ENCODE results near the gene MAPK8.
A peak's percentile ranks its signal among the peaks of the same experiment; 100 is the strongest.

The MAPK8 gene

DNA sequence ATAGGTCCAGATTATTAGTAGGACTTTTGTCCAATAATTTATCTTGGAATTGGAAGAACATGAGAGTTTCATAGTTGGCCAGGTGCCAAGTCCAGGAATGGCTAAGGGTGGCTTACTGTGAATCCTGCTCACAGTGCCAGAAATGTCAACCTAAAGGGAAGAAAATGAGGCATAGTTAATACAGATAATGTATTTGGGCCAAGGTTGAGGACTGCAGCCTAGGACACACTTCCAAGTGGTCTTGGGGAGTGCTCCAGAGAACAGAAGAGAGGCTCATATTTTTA is 78.2 kb downstream of the MAPK8 start:
- no peak for DNase-seq (ENCODE audit: low spot score)

DNA sequence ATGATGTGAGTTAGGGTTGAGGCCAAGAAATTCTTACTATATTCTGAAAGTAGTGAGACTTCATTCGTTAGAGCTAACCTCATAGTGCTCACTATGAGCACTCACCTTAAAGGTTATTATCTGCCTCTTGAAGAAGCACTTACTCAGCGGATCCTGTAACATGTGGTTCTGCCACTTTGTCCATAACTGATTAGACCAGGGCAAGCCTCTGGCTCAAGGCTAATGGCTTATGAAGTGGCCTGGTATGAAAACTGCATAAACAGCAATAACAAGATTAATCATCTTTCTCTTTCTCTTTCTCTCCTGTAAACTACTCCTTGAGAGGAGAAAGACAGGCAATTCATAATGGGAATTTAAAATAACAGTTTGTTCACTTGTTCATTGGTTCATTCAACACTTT is 82.8 kb downstream of the MAPK8 start:
- no peak for DNase-seq (ENCODE audit: low spot score)

DNA sequence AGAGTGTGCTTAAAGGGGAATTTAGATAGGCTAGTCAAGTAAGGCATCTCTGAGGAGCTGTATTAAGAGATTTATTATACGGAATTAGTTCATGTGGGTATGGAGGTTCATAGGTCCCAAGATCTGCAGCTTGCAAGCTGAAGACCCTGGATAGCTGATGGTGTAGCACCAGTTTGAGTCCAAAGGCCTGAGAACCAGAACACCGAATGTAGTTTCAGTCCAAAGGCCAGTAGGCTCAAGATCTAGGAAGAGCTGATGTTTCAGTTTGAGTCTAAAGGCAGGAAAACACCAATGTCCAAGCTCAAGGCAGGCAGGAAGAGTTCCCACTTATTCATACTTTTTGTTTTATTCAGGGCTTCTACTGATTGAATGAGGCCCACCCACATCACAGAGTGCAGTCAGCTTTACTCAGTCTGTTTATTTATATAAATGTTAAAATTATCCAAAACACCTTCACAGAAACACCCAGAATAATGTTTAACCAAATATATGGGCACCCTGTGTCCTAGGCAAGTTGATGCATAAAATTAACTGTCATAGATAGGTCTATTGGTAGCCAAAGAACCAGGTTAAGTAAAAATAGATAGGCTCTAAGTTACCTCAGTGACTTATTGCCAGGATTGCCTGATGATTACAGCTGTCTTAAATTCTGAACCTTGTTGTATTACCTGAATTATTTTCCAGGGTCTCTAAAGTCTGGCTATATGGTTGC is 83.5 kb downstream of the MAPK8 start:
- DNase-seq (ENCODE audit: low spot score): no peak

DNA sequence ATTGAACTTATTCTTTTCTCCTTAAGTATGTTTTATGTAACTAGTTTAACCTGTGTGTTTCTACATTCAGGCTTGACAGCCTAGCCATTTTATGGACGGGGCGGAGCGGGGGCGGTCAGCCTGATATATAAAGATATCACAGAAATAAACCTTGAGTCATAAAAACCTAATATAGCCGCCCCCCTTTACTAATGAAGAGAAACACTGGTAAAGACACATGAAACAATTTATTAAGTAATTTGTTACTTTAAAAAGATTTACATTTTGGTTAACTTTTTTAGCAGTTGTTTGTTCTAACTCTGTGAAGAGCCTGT is 84.0 kb downstream of the MAPK8 start:
- no peak for DNase-seq (ENCODE audit: low spot score)

DNA sequence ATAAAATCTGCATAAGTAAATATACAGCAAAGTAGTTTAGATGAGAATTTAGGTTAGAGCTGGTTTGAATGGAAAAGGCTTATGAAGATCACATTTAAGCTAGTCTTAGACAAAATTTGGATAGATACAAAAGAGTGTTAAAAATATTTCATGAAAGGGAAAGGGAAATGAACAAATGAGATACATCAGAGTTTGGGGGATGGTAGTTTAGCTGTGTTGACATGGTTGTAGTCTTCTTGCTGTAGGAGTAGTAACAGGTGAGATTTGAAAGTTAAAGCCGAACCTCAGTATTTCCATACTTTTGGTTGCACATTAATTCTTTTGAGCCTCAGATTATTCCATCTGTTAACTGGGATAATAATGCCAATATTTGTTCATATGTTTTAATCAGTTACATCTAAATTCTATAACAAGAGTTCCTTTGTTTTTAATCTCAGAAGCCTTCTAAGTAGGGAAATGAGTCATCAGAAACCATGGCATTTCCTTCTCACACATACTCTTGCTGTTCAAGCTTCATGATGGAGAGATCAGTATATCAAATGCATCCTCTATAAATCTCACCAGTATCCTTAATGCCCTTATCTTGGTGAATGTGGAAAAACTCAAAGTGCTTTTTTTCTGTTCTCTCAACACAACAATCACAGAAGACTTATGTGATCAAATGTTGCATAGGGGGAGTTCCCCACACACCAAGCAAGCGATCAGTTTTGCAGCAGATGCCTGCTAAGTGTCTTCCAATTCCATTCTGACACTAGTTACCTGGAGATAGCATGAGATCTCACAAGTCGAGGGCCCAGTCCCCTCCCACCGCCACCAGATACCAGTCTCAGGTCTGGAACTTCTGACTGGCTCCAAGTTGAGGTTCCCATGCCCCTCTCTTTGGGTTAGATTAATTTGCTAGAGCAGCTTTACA is 84.7 kb downstream of the MAPK8 start:
- DNase-seq (ENCODE audit: low spot score): peak; percentile 63

DNA sequence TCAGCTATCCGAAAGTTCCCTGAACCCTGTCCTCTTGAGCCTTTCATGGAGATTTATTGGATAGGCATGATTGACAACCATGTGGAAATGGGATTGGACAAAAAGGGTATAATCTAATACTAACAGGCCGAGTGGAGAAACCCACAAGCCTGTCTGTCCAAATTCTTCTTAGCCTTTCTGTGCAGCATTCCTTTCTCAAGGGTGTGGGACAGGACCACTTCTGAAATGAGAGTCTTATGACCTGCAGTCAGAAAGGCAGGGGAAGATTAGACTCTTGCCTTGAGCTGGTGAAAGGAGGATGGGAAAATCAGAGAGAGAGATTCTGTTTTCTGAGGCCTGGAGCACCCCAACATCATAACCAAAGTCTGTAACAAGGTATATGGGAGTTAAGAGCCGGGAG is 85.5 kb downstream of the MAPK8 start:
- no peak for DNase-seq (ENCODE audit: low spot score)

DNA sequence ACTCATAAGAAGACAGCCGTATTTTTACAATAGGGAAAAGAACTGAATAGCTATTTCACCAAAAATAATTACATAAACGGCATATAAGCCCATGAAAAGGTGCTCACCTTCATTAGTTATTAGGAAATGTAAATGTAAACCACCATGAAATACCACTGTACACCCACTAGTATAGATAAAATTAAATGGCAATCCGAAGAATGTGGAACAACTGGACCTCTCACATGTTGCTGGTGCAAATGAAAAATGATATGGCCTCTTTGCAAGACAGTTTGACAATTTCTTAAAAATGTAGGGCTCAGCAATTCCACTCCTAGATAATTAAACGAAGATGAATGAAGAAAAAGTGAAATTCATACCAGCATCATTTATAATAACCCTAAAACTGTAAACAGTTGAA is 91.8 kb downstream of the MAPK8 start:
- DNase-seq (ENCODE audit: low spot score): no peak

DNA sequence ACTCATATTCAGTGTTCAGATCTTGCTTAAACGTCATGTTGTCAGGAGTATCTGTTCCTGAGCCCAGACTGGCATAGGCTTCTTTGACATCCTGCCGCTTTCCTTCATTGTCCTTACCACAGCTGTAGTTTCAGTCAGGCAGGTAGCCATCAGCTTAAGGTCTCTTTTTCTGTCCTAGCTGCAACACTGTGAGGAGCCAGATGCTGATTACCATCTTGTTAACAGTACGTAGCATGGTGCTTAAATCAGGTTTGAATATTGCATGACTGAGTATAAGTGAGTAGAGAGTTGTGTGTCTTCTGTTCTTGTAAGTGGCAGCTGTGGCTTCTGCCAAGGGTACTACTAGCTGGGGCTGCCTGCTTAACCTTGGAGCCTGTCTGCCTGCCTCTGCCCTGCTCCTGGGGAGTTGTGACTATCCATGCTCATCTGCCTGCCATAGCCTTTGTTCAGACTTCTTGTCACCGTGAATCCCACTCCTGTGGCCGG is 92.6 kb downstream of the MAPK8 start:
- DNase-seq (ENCODE audit: low spot score): no peak

DNA sequence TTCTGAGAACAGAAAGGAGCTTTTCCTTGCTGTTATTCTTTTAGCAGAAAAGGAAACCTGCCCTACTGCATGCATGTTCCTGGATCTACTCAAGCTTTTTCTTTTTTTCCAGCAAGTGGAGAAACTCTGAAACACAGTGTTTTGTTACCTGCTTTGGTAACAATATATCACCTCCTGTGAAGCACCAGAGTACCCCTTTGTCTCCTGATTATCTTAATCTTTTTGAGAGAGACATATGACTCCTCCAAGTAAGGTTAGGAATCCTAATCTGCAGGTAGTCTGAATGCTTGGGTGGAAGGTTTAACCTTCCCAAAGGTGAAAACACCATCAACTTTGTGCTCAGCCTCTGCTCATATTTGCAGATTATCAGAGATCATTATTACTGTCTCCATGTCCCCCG is 93.1 kb downstream of the MAPK8 start:
- no peak for DNase-seq (ENCODE audit: low spot score)

DNA sequence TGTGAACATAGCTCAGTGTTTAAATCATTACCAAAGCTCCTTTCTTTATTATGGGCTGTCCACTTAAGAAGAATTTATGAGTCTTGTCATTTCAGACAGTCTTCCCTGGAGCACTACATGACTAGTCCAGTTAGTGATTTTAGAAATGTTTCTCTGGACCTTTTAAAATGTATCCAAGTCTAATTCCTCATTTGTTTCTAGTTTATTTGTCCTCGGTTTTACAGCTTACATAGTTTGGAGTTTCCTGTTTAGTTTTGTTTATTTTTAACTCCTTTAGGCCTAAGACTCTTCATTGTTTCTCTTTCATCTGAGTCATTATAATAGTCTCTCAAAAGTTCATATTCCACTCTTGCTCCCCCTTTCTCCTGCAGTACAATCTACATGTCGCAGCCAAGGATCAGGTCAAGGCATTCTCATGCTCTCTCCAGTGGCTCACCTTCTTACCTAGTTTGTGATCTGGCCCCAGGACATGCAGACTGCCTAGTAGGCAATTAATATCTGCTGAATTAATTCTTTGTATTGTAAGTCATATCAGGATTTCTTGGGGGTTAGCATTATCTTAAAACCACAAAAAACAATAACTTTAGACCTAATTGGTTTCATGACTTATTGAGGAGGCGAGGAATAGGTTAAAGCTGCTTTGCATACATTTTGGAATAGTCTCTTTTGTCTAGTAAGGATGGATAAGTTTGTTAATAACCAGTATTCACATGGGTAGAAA is 93.8 kb downstream of the MAPK8 start:
- DNase-seq (ENCODE audit: low spot score): no peak

DNA sequence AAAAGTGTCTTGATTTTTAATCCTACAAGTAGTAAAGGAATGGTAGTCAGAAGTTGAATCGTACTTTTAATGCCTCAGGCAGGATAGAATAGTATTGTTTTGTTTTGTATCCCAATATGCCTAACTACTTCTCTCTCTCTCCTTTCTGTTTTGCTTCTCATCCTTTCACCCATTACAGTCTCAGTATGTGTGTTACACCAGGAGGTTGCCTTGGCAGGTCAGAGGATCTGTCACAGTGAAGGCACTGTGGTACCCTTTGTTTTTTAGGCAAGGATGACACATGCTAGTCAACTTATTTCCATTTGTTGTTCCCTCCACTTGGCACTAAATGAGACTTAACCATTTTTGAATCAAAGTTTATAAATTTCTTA is 94.4 kb downstream of the MAPK8 start:
- no peak for DNase-seq (ENCODE audit: low spot score)

DNA sequence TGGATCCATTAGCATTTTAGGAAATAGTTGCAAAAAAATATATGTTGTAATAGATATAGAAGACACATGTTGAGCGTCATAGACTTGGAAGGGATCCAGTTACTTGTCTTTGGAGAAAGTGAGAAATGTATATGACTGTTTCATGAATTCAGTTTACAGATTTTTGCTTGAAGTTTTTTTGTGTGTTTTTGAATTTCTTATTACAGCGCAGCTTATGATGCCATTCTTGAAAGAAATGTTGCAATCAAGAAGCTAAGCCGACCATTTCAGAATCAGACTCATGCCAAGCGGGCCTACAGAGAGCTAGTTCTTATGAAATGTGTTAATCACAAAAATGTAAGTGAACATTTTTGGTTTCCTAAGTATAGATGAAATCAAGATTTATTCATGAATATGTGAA is 98.2 kb downstream of the MAPK8 start:
- no peak for DNase-seq (ENCODE audit: low spot score)

DNA sequence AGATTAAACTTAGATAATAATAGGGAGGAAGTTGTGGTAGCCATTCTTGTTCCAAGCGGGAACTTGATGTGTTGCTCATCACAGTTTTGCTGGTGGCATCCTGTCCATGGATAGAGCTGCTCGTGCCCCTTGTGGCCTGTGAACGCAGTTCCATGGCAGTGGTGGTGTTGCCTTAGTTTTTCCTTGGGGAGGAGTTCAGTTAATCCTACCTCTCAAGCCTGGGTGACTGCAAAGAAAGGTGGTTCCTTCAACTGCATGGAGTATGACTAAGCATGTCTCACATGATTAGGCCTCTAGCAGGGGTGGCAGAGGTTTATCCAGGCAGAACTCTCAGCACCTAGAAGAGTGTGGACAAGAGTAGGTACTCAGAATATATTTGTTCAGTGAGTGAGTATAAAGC is 99.7 kb downstream of the MAPK8 start:
- no peak for DNase-seq (ENCODE audit: low spot score)

DNA sequence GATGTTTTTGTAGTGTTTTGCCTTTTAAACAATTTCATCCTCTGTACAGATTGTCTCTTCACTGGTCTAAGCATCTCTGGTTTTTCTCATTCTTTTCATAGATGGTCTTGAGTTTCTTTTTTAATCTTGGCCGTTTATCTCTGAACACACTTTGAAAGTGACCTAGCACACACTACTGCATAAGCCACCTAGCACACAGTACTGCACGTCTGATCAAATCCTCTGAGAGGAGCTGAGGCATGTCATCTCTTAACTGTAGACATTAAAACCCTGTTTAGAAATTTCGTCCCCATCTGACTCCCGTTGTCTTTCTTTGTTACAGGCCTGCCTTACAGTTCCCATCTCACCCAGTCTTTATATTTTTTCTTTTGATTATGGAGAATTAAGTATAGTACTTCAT is 100.2 kb downstream of the MAPK8 start:
- DNase-seq (ENCODE audit: low spot score): no peak

DNA sequence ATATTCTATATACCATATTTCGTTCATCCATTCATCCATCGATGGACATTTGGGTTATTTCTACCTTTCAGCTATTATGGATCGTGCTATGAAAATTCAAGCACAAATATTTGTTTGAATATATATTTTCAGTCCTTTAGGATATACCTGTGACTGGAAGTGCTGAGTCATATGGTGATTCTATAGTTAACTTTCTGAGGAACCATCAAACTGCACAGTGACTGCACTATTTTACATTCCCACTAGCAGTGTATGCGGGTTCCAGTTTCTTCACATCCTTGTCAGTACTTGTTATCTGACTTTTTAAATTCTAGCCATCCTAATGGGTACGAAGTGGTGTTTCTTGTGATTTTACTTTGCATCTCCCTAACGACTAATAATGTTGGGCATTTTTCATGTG is 104.0 kb downstream of the MAPK8 start:
- DNase-seq (ENCODE audit: low spot score): no peak

DNA sequence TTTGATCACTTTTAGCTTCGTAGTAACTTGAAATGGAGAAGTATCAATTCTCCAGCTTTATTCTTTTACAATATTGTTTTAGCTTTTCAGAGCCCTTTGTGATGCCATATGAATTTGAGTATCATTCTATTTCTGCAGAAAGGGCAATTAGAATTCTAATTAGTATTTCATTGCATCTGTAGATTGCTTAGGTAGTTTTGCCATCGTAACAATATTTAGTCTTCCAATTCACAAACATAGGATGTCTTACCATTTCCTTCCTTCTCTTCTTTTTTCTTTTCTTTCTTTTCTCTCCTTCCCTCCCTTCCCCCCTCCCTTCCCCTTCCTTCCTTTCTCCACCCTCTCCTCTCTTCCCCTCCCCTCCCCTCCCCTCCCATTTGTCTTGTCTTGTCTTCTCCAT is 105.0 kb downstream of the MAPK8 start:
- no peak for DNase-seq (ENCODE audit: low spot score)

DNA sequence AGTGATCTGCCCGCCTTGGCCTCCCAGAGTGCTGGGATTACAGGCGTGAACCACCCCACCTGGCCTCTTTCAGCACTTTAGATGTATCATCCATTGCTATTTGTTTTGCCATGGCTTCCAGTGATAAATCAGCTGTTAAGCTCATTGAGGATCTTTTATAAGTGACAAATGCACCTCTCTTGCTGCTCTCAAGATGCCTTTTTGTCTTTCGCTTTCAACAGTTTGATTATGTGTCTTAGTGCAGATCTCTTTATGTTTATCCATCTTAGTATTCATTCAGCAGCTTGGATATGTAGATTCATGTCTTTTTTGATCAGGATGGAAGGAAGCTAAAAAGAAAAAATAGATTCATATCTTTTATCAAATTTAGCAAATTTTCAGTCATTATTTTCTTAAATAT is 105.6 kb downstream of the MAPK8 start:
- DNase-seq (ENCODE audit: low spot score): no peak

DNA sequence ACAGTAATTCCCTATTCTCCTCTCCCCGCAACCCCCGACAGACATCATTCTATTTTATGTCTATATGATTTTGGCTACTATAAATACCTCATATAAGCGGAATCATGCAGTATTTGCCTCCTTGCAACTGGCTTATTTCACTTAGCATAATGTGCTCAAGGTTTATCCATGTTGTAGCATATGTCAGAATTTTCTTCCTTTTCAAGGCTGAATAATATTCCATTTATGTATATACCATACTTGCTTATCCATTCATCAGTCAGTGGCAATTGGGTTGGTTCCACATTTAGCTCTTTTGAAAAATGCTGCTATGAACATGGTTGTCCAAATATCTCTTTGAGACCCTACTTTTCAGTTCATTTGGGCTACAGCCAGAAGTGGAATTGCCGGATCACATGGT is 106.5 kb downstream of the MAPK8 start:
- DNase-seq (ENCODE audit: low spot score): no peak

DNA sequence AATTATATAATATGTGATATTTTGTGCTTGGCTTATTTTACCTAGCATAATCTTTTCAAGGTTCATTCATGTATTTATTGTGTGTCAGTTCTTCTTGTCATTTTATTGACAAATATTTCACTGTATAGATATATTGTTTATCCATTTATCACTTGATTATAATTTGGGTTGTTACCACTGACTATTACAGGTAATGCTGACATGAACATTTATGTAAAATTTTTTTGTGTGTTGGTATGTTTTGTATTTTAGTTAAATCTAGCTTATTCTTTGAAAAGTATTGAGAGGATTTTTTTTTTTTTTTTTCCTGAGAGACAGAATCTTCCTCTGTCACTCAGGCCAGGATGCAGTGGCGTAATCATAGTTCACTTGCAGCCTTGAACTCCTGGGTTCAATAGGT is 107.7 kb downstream of the MAPK8 start:
- DNase-seq (ENCODE audit: low spot score): no peak

DNA sequence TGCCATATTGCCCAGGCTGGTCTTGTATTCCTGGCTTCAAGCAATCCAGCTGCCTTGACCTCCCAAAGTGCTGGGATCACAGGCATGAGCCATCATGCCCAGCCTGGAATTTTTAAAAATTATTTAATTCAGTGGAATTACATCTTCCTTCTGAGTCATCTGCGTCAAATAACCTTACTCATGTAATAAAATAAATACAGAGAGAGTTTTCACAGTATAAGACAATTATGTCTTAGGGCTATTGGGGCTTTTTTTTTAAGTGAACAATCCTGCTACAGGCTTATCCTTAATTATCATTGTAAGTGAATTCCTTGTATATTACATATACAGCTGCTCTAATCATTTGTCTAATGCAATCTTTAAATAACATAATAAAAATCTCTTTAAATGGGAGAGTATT is 108.3 kb downstream of the MAPK8 start:
- no peak for DNase-seq (ENCODE audit: low spot score)

DNA sequence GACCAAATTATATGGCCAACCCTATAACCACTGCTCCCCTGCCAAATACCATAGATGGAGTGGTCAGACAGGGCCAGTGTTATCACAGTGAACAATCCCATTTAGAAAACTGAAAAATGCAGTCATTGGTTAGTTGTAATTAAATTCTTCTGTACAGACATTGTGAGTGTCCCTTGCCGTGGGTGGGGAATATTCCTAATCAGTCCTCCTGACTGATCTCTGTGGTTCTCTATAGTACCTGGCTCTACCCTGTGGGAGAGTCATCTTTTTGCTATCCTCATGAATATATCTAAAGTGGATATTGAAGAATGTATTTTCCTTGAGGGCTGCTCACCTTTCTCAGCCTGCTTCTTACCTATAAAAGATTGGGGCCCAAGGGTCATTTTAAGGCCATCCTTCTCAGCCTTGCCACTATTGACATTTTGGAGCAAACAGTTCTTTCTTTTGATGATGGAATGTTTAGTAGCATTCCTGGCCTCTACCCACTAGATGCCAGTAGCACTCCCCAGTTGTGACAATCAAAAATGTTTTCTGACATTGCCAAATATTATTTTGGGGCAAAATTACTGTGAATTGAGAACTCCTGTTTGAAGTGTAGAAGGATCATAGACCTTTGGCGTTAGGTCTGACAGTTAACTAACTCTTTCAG is 110.2 kb downstream of the MAPK8 start:
- no peak for DNase-seq (ENCODE audit: low spot score)

DNA sequence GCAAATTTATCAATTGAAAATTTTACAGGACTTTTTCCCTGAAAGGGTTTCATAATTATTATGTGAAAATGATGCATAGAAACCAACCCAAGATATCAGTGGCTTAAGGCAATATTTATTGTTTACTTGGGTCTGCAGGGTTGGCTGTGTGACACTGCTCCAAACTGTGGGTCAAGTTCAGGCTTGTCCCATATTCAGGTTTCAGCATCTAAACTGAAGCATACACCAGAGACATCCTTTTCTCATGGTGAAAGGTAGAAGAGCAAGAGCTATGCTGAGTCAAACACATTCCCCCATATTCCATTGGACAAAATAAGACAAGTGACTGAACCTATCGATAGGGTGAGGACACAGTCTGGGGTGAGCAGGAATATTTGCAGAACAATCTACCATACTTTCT is 110.9 kb downstream of the MAPK8 start:
- DNase-seq (ENCODE audit: low spot score): no peak

Measured in activated CD4-positive, alpha-beta T cell treated with anti-CD3 and anti-CD28 coated beads, Interleukin-2, Interleukin-4, amounts not matched to agents 100 ng/mL and 50 ng/mL, durations not matched to agents 16 hours and 8 hours (primary cell).